Activated effector memory CD4-positive, alpha-beta T cell treated with Interleukin-2 at 50 U/mL for 16 hours (primary cell): ENCODE results near the gene MOB3A.
"Not testable (repeated sequence)": the region's sequence is repeated elsewhere in the genome, so short reads cannot be mapped to it uniquely, and the experiment has no call there.

Experiments
- DNase-seq: peaks from one replicate; pipeline ENCODE4 v3.0.0-alpha.2; 2020

MOB3A gene

GRCh38 chr19:2103045-2103707, 7.0 kb upstream of the MOB3A start:
- DNase-seq = no peak

GRCh38 chr19:2101417-2102335, 5.5 kb upstream of the MOB3A start:
- DNase-seq = no peak

GRCh38 chr19:2100719-2101061, 4.6 kb upstream of the MOB3A start:
- no peak for DNase-seq

GRCh38 chr19:2099937-2100718, 4.0 kb upstream of the MOB3A start:
- no peak for DNase-seq

- DNase-seq = no peak
Measured at GRCh38 chr19:2099054-2099501, 3.0 kb upstream of the MOB3A start.

- no peak for DNase-seq
Measured at GRCh38 chr19:2097886-2098327, 1.8 kb upstream of the MOB3A start.

GRCh38 chr19:2097203-2097885, 1.2 kb upstream of the MOB3A start:
- DNase-seq = peak; percentile 25

GRCh38 chr19:2096480-2097202, 515 bp upstream of the MOB3A start, which contains the start of gene IZUMO4:
Gene IZUMO4, plus strand, starts transcription at chr19:2096915. Its CDS starts 31 bp downstream, at chr19:2096946.
- DNase-seq = peak; percentile 99

GRCh38 chr19:2091926-2092525, 4.1 kb downstream of the MOB3A start:
- DNase-seq = not testable (repeated sequence)

- DNase-seq = no peak
Measured at GRCh38 chr19:2089727-2090053, 6.4 kb downstream of the MOB3A start.

- DNase-seq = no peak
Measured at GRCh38 chr19:2089001-2089711, 7.0 kb downstream of the MOB3A start.

GRCh38 chr19:2087621-2088100, 8.5 kb downstream of the MOB3A start:
- DNase-seq = no peak

- DNase-seq = not testable (repeated sequence)
Measured at GRCh38 chr19:2086695-2087620, 9.2 kb downstream of the MOB3A start.

GRCh38 chr19:2084993-2085720, 11.0 kb downstream of the MOB3A start:
- DNase-seq = peak; percentile 91

- DNase-seq = peak; percentile 72
Measured at GRCh38 chr19:2083174-2083854, 12.8 kb downstream of the MOB3A start.

GRCh38 chr19:2081873-2082810, 14.0 kb downstream of the MOB3A start:
- DNase-seq = peak; percentile 43
